Ishikawa (cell line): Measurements from ENCODE around the gene FBXW5.

ENCODE experiments used
- CREB1 ChIP-seq: IDR thresholded peaks from 2 replicates; pipeline ENCODE4 v1.6.1; 2012; ENCODE audit warnings: low read depth
- EGR1 ChIP-seq: IDR thresholded peaks from 2 replicates; pipeline ENCODE4 v1.6.1; 2012
- EP300 ChIP-seq: IDR thresholded peaks from 2 replicates; pipeline ENCODE4 v1.6.1; 2012; ENCODE audit warnings: borderline replicate concordance
- NFIC ChIP-seq: IDR thresholded peaks from 2 replicates; pipeline ENCODE4 v1.6.1; 2012
- RAD21 ChIP-seq: IDR thresholded peaks from 2 replicates; pipeline ENCODE4 v1.6.1; 2012; ENCODE audit warnings: low read depth
- TAF1 ChIP-seq: IDR thresholded peaks from 2 replicates; pipeline ENCODE4 v1.6.1; 2012; ENCODE audit warnings: low read depth, mild to moderate bottlenecking
- TCF12 ChIP-seq: IDR thresholded peaks from 2 replicates; pipeline ENCODE4 v1.6.1; 2012; ENCODE audit warnings: low read depth
- TEAD4 ChIP-seq: IDR thresholded peaks from 2 replicates; pipeline ENCODE4 v1.6.1; 2012
- YY1 ChIP-seq: IDR thresholded peaks from 2 replicates; pipeline ENCODE4 v1.6.1; 2012; ENCODE audit warnings: low read depth
- TF ChIP-seq, protein P1 (sequence below): IDR thresholded peaks from 2 replicates; pipeline ENCODE4 v1.6.1; 2012; ENCODE audit warnings: low read depth, mild to moderate bottlenecking
- TF ChIP-seq, protein P2 (sequence below): IDR thresholded peaks from 2 replicates; pipeline ENCODE4 v1.6.1; 2012

- TF ChIP-seq YY1 (no peak), TEAD4 (no peak), NFIC (no peak), EP300 (no peak), RAD21 (no peak), TAF1 (no peak), TCF12 (no peak), CREB1 (no peak), EGR1 (no peak)
- TF ChIP-seq, protein P1, sequence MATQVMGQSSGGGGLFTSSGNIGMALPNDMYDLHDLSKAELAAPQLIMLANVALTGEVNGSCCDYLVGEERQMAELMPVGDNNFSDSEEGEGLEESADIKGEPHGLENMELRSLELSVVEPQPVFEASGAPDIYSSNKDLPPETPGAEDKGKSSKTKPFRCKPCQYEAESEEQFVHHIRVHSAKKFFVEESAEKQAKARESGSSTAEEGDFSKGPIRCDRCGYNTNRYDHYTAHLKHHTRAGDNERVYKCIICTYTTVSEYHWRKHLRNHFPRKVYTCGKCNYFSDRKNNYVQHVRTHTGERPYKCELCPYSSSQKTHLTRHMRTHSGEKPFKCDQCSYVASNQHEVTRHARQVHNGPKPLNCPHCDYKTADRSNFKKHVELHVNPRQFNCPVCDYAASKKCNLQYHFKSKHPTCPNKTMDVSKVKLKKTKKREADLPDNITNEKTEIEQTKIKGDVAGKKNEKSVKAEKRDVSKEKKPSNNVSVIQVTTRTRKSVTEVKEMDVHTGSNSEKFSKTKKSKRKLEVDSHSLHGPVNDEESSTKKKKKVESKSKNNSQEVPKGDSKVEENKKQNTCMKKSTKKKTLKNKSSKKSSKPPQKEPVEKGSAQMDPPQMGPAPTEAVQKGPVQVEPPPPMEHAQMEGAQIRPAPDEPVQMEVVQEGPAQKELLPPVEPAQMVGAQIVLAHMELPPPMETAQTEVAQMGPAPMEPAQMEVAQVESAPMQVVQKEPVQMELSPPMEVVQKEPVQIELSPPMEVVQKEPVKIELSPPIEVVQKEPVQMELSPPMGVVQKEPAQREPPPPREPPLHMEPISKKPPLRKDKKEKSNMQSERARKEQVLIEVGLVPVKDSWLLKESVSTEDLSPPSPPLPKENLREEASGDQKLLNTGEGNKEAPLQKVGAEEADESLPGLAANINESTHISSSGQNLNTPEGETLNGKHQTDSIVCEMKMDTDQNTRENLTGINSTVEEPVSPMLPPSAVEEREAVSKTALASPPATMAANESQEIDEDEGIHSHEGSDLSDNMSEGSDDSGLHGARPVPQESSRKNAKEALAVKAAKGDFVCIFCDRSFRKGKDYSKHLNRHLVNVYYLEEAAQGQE: no peak
- TF ChIP-seq, protein P2, sequence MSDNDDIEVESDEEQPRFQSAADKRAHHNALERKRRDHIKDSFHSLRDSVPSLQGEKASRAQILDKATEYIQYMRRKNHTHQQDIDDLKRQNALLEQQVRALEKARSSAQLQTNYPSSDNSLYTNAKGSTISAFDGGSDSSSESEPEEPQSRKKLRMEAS: no peak
Measured at GRCh38 chr9:136930014-136930413, 14.5 kb downstream of the FBXW5 start.
